ENCODE results near the gene PHACTR1. TPM values are rescaled to one million over a fixed set of nuclear protein-coding genes. Genes with fewer than 3 reads are reported as not detected.
"Not testable (repeated sequence)": the region's sequence is repeated elsewhere in the genome, so short reads cannot be mapped to it uniquely, and the experiment has no call there.

PHACTR1 gene
- total and polyA plus RNA-seq, 12 donors = 6.3 to 150 (median 79.9) TPM

DNA sequence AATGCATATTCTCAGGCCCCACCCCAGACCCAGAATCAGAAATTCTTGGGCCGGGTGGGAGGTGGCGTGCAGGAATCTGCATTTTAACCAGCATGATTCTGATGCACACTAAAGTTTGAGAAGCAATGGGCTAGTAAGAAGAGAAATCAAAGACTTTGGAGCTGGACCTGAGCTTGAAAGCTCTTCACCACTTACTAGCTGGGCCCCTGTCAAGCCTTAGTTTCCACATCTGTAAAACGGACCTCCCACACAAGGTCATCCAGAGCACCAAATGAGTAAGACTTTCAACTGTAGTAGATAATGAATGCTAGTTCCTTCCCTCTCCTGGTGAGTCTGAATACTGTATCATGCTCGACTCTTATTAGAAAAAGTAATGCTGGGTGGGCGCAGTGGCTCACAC lies 524.8 kb downstream of the PHACTR1 start:
- Histone ChIP-seq H3K27ac (no peak overlapping the region), H3K36me3 (peaks cover 0 to 25% (median 0%) of the 10 kb centered on the region in 9 donors), H3K4me3 (no peak overlapping the region), H3K4me1 (peaks cover 0 to 19% (median 0%) of the 10 kb centered on the region in 9 donors), H3K27me3 (no peaks in the 10 kb centered on the region), H3K9me3 (peaks cover 0 to 7% (median 0%) of the 10 kb centered on the region in 11 donors)
- DNase-seq (no peak), ATAC-seq (no peak)
- TF ChIP-seq, protein P1, sequence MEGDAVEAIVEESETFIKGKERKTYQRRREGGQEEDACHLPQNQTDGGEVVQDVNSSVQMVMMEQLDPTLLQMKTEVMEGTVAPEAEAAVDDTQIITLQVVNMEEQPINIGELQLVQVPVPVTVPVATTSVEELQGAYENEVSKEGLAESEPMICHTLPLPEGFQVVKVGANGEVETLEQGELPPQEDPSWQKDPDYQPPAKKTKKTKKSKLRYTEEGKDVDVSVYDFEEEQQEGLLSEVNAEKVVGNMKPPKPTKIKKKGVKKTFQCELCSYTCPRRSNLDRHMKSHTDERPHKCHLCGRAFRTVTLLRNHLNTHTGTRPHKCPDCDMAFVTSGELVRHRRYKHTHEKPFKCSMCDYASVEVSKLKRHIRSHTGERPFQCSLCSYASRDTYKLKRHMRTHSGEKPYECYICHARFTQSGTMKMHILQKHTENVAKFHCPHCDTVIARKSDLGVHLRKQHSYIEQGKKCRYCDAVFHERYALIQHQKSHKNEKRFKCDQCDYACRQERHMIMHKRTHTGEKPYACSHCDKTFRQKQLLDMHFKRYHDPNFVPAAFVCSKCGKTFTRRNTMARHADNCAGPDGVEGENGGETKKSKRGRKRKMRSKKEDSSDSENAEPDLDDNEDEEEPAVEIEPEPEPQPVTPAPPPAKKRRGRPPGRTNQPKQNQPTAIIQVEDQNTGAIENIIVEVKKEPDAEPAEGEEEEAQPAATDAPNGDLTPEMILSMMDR (IDR thresholded peaks at IDR 0.05) = no peak
- intact Hi-C loops (cut with DNase I) = no loop called here
- WGBS, 2 donors = 88 to 95% methylated on average over 5 of the region's 5 CpGs

DNA sequence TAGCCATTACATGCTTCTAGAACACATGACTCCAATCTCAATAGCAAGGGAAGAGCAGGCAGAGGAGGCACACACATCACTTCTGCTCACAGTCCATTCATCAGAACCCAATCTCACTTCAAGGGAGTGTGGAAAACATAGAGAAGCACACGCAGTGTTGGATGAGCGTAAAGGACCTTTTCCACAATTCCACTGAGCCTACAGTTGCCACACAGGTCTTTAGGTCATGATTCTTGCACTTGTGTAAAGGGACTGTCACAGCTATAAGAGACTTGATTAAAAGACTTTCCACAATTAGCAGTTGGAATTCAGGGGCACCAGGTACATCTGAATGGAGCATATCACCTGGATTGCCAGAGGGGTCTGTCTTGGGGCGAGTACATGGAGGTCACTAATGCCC lies 525.6 kb downstream of the PHACTR1 start:
- Histone ChIP-seq H3K4me3 (no peak overlapping the region), H3K36me3 (peaks cover 0 to 17% (median 0%) of the 10 kb centered on the region in 9 donors), H3K9me3 (peaks cover 0 to 7% (median 0%) of the 10 kb centered on the region in 11 donors), H3K4me1 (peaks cover 0 to 19% (median 0%) of the 10 kb centered on the region in 9 donors), H3K27me3 (no peaks in the 10 kb centered on the region), H3K27ac (no peak overlapping the region)
- DNase-seq (no peak), ATAC-seq (no peak)
- intact Hi-C loops (cut with DNase I) = no loop called here
- TF ChIP-seq, protein P1 (IDR thresholded peaks at IDR 0.05) = no peak
- WGBS, 2 donors = 95% methylated on average over 3 of the region's 3 CpGs

DNA sequence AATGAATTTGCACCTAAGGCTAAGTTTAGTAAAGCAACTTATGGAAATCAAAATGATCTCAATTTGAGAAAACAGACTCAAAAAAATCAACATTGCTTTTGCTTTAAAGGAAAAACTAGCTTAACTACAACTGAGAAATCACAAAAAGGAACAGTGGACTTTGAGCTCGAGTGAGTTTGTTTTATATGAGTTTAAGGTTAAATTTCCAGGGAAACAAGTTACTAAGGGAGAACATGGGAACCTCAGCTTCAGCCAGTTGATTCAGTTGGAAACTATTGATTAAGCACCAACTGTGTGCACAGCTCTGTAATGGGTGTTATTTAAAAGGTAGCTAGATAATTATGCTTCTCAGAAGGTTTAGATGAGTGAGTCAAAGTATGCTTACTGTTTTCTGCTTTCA lies 526.0 kb downstream of the PHACTR1 start:
- TF ChIP-seq, protein P1 (IDR thresholded peaks at IDR 0.05) = no peak
- DNase-seq (no peak), ATAC-seq (no peak)
- H3K4me3 ChIP-seq = no peak overlapping the region
- intact Hi-C loops (cut with DNase I) = no loop called here
- H3K27ac ChIP-seq = no peak overlapping the region
- peaks cover 0 to 13% (median 0%) of the 10 kb centered on the region in 9 donors for H3K36me3 ChIP-seq
- peaks cover 0 to 7% (median 0%) of the 10 kb centered on the region in 11 donors for H3K9me3 ChIP-seq
- WGBS, 2 donors = 87 to 89% methylated on average over 1 of the region's 1 CpG
- H3K27me3 ChIP-seq = no peaks in the 10 kb centered on the region
- peaks cover 0 to 19% (median 0%) of the 10 kb centered on the region in 9 donors for H3K4me1 ChIP-seq

DNA sequence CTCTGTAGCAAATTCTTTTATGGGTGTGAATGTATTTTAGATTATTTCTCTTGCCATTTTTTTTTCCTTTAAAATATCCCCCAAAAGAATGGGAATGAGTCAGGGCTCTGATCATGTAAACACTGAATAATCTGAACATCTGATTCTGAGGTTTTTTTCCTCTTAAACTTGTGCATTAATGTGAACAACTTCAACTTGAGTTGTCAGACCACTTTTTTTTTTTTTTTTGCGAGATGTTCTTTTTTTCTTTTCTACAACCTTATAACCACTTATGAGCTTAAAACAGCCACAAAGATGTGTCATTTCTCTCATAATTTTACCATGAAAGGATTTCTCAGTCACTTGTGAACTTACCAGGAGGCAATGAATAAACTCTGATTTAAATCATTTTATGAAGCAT lies 526.5 kb downstream of the PHACTR1 start:
- H3K4me3 ChIP-seq = no peak overlapping the region
- no peak for ATAC-seq
- 97 to 100% methylated on average over 1 of the region's 1 CpG for WGBS, 2 donors
- H3K9me3 ChIP-seq = peaks cover 0 to 7% (median 0%) of the 10 kb centered on the region in 11 donors
- intact Hi-C loops (cut with DNase I) = no loop called here
- no peak overlapping the region for H3K27ac ChIP-seq
- TF ChIP-seq, protein P1 (IDR thresholded peaks at IDR 0.05) = no peak
- no peak for DNase-seq
- H3K4me1 ChIP-seq = peaks cover 0 to 14% (median 0%) of the 10 kb centered on the region in 9 donors
- peaks cover 0 to 8% (median 0%) of the 10 kb centered on the region in 9 donors for H3K36me3 ChIP-seq
- no peaks in the 10 kb centered on the region for H3K27me3 ChIP-seq

DNA sequence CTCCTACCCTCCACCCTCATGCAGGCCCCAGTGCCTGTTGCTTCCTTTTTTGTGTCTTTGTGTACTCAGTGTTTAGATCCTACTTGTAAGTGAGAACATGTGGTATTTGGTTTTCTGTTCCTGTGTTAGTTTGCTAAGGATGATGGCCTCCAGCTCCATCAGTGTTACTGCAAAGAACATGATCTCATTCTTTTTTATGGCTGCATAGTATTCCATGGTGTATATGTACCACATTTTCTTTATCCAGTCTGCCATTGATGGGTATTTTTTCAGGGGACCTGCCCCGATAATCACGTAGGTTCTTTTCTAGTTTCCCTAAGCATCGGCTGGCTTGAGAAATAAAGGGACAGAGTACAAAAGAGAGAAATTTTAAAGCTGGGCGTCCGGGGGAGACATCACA lies 527.2 kb downstream of the PHACTR1 start:
- ATAC-seq, DNase-seq: not testable (repeated sequence)
- WGBS, 2 donors = 98% methylated on average over 5 of the region's 5 CpGs

More for the DNA sequence above, 527.2 kb downstream of the PHACTR1 start:
- H3K4me3 ChIP-seq; H3K27me3 ChIP-seq; intact Hi-C loops (cut with DNase I); H3K9me3 ChIP-seq; H3K27ac ChIP-seq; H3K36me3 ChIP-seq; H3K4me1 ChIP-seq: not testable (repeated sequence)
